Keratinocyte (primary cell): ENCODE results near the gene FAM53A. TPM values are rescaled to one million over a fixed set of nuclear protein-coding genes. Genes with fewer than 3 reads are reported as not detected.
A peak's percentile ranks its signal among the peaks of the same experiment; 100 is the strongest.

Source experiments
- DNase-seq: peaks from one replicate; pipeline ENCODE4 v3.0.0-alpha.2; 2011; ENCODE audit warnings: low read depth, missing footprints, low spot score
- FAIRE-seq: peaks from 2 replicates; lab custom pipeline; 2011; peaks lifted over from hg19 to GRCh38; lab: Jason Lieb, UNC
- H2AFZ ChIP-seq: 2 replicates; pipeline ENCODE4 v1.6.0; 2012; ENCODE audit warnings: low read length, control low read depth, inconsistent platforms; ENCODE audit not compliant: control insufficient read depth
- H3K27ac ChIP-seq: 2 replicates; pipeline ENCODE4 v1.5.1; 2011; ENCODE audit warnings: low read length; ENCODE audit not compliant: control insufficient read depth, insufficient read depth
- H3K27me3 ChIP-seq: 3 replicates; pipeline ENCODE4 v1.6.0; 2011; ENCODE audit warnings: low read length; ENCODE audit not compliant: control insufficient read depth, insufficient read depth; ENCODE audit errors: extremely low read depth
- H3K36me3 ChIP-seq, 2 experiments: 2 replicates in 1 of 2; 3 replicates in 1 of 2; pipeline ENCODE4 v1.5.1; 2011; ENCODE audit warnings: low read length in 2 of 2, mild to moderate bottlenecking in 1 of 2; ENCODE audit not compliant: control insufficient read depth in 2 of 2, insufficient read depth in 2 of 2; ENCODE audit errors: extremely low read depth in 1 of 2
- H3K4me1 ChIP-seq: 3 replicates; pipeline ENCODE4 v1.5.1; 2011; ENCODE audit warnings: low read length; ENCODE audit not compliant: control insufficient read depth, insufficient read depth; ENCODE audit errors: extremely low read depth
- H3K4me2 ChIP-seq: 3 replicates; pipeline ENCODE4 v1.6.0; 2011; ENCODE audit warnings: low read depth, low read length; ENCODE audit not compliant: control insufficient read depth, insufficient read depth; ENCODE audit errors: extremely low read depth
- H3K4me3 ChIP-seq, 3 experiments: fragments of 200-600 bp in 1 of 3; sonication (generic) in 1 of 3; 2 replicates in 2 of 3; 3 replicates in 1 of 3; pipeline ENCODE4 v1.5.1; 2011 to 2016; ENCODE audit warnings: low read length in 3 of 3, mild to moderate bottlenecking in 3 of 3, control low read depth in 2 of 3, inconsistent platforms in 1 of 3, low read depth in 1 of 3, mixed read lengths in 1 of 3, mixed run types in 1 of 3, moderate library complexity in 1 of 3; ENCODE audit not compliant: control insufficient read depth in 2 of 3, insufficient read depth in 2 of 3; ENCODE audit errors: extremely low read depth in 1 of 3
- H3K79me2 ChIP-seq: 2 replicates; pipeline ENCODE4 v1.6.0; 2012; ENCODE audit warnings: low read length; ENCODE audit not compliant: control insufficient read depth, insufficient read depth
- H3K9ac ChIP-seq: 3 replicates; pipeline ENCODE4 v1.6.0; 2011; ENCODE audit warnings: low read length; ENCODE audit not compliant: control insufficient read depth, insufficient read depth; ENCODE audit errors: extremely low read depth
- H3K9me1 ChIP-seq: 3 replicates; pipeline ENCODE4 v1.6.0; 2011; ENCODE audit warnings: low read length; ENCODE audit not compliant: control insufficient read depth, insufficient read depth; ENCODE audit errors: extremely low read depth
- H3K9me3 ChIP-seq: 2 replicates; pipeline ENCODE4 v1.5.1; 2012; ENCODE audit warnings: low read depth, low read length; ENCODE audit not compliant: control insufficient read depth
- H4K20me1 ChIP-seq: 3 replicates; pipeline ENCODE4 v1.6.0; 2011; ENCODE audit warnings: low read length; ENCODE audit not compliant: control insufficient read depth, insufficient read depth; ENCODE audit errors: extremely low read depth
- CTCF ChIP-seq, 3 experiments: IDR thresholded peaks in 1 of 3; conservative IDR thresholded peaks in 1 of 3; optimal IDR thresholded peaks in 1 of 3; 2 replicates in 2 of 3; 3 replicates in 1 of 3; pipeline versions ENCODE3 to v1.5.1; 2011; ENCODE audit warnings: low read length in 3 of 3, mild to moderate bottlenecking in 3 of 3, moderate library complexity in 2 of 3, control low read depth in 1 of 3, inconsistent platforms in 1 of 3; ENCODE audit not compliant: insufficient read depth in 2 of 3; ENCODE audit errors: extremely low read depth in 1 of 3
- EZH2 ChIP-seq: IDR thresholded peaks from one replicate; pipeline ENCODE4 v1.6.1; 2012; ENCODE audit warnings: inconsistent platforms, mild to moderate bottlenecking, low read length, moderate library complexity
- dilution Hi-C: fragments of 300-500 bp; cut with MboI; formaldehyde crosslinking; loops from one replicate; pipeline ENCODE4 v1.7.0; 2020; ENCODE audit warnings: low sequenced_read_pairs; ENCODE audit not compliant: extremely low pct_ligation_motif_present
- polyA plus RNA-seq, 5 experiments: library from polyadenylated mRNA; depleted of rRNA in 3 of 5; stranded (reverse) in 3 of 5; stranded (forward) in 1 of 5; unstranded in 1 of 5; fragments of >200 nt; gene quantifications; 1 replicate in 1 of 5; 2 replicates in 3 of 5; 3 replicates in 1 of 5; pipeline versions ENCODE4 v1.2.1 to v1.2.3, GENCODE V29; 2011 to 2012; ENCODE audit warnings: missing spikeins in 2 of 5, low read depth in 1 of 5, low replicate concordance in 1 of 5

Gene FAM53A
- polyA plus RNA-seq, 1 donor (not counting 4 experiments of a cell fraction or from before 2014, with no cell fraction given): 0.50 TPM

DNA sequence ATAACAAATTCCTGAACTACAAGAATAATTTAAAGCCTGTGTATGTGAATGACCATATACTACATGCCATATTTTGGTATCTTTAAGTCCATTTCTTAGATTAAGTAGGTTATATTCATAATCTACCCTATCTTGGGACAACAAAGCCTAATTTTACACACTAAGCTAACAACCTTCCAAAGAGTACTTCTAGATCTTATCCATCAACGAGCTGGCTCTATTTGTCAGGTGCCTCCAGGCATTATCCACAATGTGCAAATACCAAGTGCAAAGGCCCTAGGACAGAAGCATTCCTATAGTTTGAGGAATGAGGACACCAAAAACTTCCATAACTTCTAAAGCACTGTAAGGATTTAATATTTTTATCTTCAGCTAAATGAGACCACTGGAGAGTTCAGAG lies 24.5 kb upstream of the FAM53A start:
- Histone ChIP-seq H3K79me2 (peaks cover 85% of the 10 kb centered on the region), H3K9me3 (no peaks in the 10 kb centered on the region), H3K9ac (no peak overlapping the region), H3K9me1 (no peaks in the 10 kb centered on the region), H3K36me3 (peaks cover 4 to 31% of the 10 kb centered on the region in 2 experiments), H4K20me1 (peaks cover 9% of the 10 kb centered on the region), H3K4me2 (peak overlapping the region; percentile 16), H3K27me3 (no peaks in the 10 kb centered on the region), H3K4me3 (no peak overlapping the region), H3K27ac (no peak overlapping the region), H3K4me1 (peaks cover 23% of the 10 kb centered on the region), H2AFZ (no peak overlapping the region)
- no peak for FAIRE-seq
- TF ChIP-seq CTCF (optimal IDR thresholded peaks at IDR 0.05 in 1 of 3, IDR thresholded peaks at IDR 0.05 in 1 of 3, conservative IDR thresholded peaks at IDR 0.05 in 1 of 3; ENCODE audit: extremely low read depth in 1 of 3, insufficient read depth in 2 of 3, low read length in 3 of 3) (no peak), EZH2 (no peak)
- dilution Hi-C loops: no loop called here
- DNase-seq: no peak

GRCh38 chr4:1706358-1706757 lies 22.2 kb upstream of the FAM53A start:
- peaks cover 19% of the 10 kb centered on the region for H4K20me1 ChIP-seq
- peaks cover 19% of the 10 kb centered on the region for H3K4me1 ChIP-seq
- H3K4me3 ChIP-seq: no peak overlapping the region

More at GRCh38 chr4:1706358-1706757, 22.2 kb upstream of the FAM53A start:
- H3K27ac ChIP-seq: no peak overlapping the region
- H3K9ac ChIP-seq: no peak overlapping the region
- no peak overlapping the region for H3K4me2 ChIP-seq
- dilution Hi-C loops: no loop called here
- no peak overlapping the region for H2AFZ ChIP-seq
- peaks cover 2% of the 10 kb centered on the region for H3K9me1 ChIP-seq
- no peaks in the 10 kb centered on the region for H3K9me3 ChIP-seq
- FAIRE-seq (no peak), DNase-seq (no peak)
- H3K27me3 ChIP-seq: no peaks in the 10 kb centered on the region
- peaks cover 94% of the 10 kb centered on the region for H3K79me2 ChIP-seq
- TF ChIP-seq CTCF (optimal IDR thresholded peaks at IDR 0.05 in 1 of 3, IDR thresholded peaks at IDR 0.05 in 1 of 3, conservative IDR thresholded peaks at IDR 0.05 in 1 of 3; ENCODE audit: extremely low read depth in 1 of 3, insufficient read depth in 2 of 3, low read length in 3 of 3) (no peak), EZH2 (no peak)
- H3K36me3 ChIP-seq: peaks cover 9 to 48% of the 10 kb centered on the region in 2 experiments
